KBM-7 (cell line): Measurements from ENCODE around the gene RTL9.

Experiments
- DNase-seq: peaks from one replicate; pipeline ENCODE4 v3.0.0-alpha.2; 2015
- in situ Hi-C: fragments of 300-500 bp; cut with MboI; formaldehyde crosslinking; loops from 2 replicates; pipeline ENCODE4 v1.14.3; 2020; ENCODE audit warnings: low sequenced_read_pairs, low pct_unique_long_range_greater_than_20kb, mixed read lengths

The RTL9 gene

GRCh38 chrX:110338935-110339334 is 19.7 kb upstream of the RTL9 start:
- DNase-seq: no peak
- in situ Hi-C loops: no loop called here

GRCh38 chrX:110341189-110342035 is 17.2 kb upstream of the RTL9 start:
- in situ Hi-C loops: no loop called here
- DNase-seq: no peak

- in situ Hi-C loops: no loop called here
Observed at GRCh38 chrX:110346681-110347080, 12.0 kb upstream of the RTL9 start.

GRCh38 chrX:110359273-110359672 is 625 bp downstream of the RTL9 start:
- in situ Hi-C loops: no loop called here
- DNase-seq: no peak

More at GRCh38 chrX:110346681-110347080, 12.0 kb upstream of the RTL9 start:
- DNase-seq: no peak

- in situ Hi-C loops: no loop called here
- no peak for DNase-seq
Observed at GRCh38 chrX:110363244-110363643, 4.6 kb downstream of the RTL9 start.

- in situ Hi-C loops: no loop called here
- DNase-seq: no peak
Observed at GRCh38 chrX:110373310-110373709, 14.7 kb downstream of the RTL9 start.

GRCh38 chrX:110374559-110374958 is 15.9 kb downstream of the RTL9 start:
- no peak for DNase-seq
- in situ Hi-C loops: no loop called here

- no peak for DNase-seq
- in situ Hi-C loops: no loop called here
Observed at GRCh38 chrX:110381216-110381615, 22.6 kb downstream of the RTL9 start.

- no peak for DNase-seq
- in situ Hi-C loops: no loop called here
Observed at GRCh38 chrX:110383414-110383813, 24.8 kb downstream of the RTL9 start.

GRCh38 chrX:110384490-110384889 is 25.8 kb downstream of the RTL9 start:
- no peak for DNase-seq
- in situ Hi-C loops: no loop called here

GRCh38 chrX:110389570-110389969 is 30.9 kb downstream of the RTL9 start:
- in situ Hi-C loops: no loop called here

GRCh38 chrX:110391086-110391485 is 32.4 kb downstream of the RTL9 start:
- no peak for DNase-seq
- in situ Hi-C loops: no loop called here

More at GRCh38 chrX:110389570-110389969, 30.9 kb downstream of the RTL9 start:
- no peak for DNase-seq

GRCh38 chrX:110394651-110395050 is 36.0 kb downstream of the RTL9 start:
- no peak for DNase-seq
- in situ Hi-C loops: no loop called here

- in situ Hi-C loops: no loop called here
- DNase-seq: no peak
Observed at GRCh38 chrX:110395877-110396276, 37.2 kb downstream of the RTL9 start.

- DNase-seq: no peak
- in situ Hi-C loops: no loop called here
Observed at GRCh38 chrX:110396735-110397134, 38.1 kb downstream of the RTL9 start.

- no peak for DNase-seq
- in situ Hi-C loops: no loop called here
Observed at GRCh38 chrX:110397339-110397738, 38.7 kb downstream of the RTL9 start.

- in situ Hi-C loops: no loop called here
- DNase-seq: peak; percentile 19
Observed at GRCh38 chrX:110397904-110398303, 39.3 kb downstream of the RTL9 start.

- in situ Hi-C loops: no loop called here
- DNase-seq: no peak
Observed at GRCh38 chrX:110399497-110399896, 40.8 kb downstream of the RTL9 start.

- no peak for DNase-seq
- in situ Hi-C loops: loop anchor here (5.0 to 25.0 kb wide), 3 partner anchors 243 to 913 kb away; partner anchors contain the start of gene GUCY2F
Observed at GRCh38 chrX:110399966-110400365, 41.3 kb downstream of the RTL9 start.

GRCh38 chrX:110401135-110401534 is 42.5 kb downstream of the RTL9 start:
- in situ Hi-C loops: loop anchor here (5.0 to 25.0 kb wide), 3 partner anchors 244 to 914 kb away; partner anchors contain the start of gene GUCY2F

More at GRCh38 chrX:110401135-110401534, 42.5 kb downstream of the RTL9 start:
- no peak for DNase-seq
